ENCODE measurements around the gene EMILIN2. TPM values are rescaled to one million over a fixed set of nuclear protein-coding genes. Genes with fewer than 3 reads are reported as not detected.

EMILIN2 gene
- total and polyA plus RNA-seq, 2 of the 8 experiments (the other 6 are each of a cell fraction or from before 2014, with no cell fraction given), result 6.0 to 7.5 TPM

DNA sequence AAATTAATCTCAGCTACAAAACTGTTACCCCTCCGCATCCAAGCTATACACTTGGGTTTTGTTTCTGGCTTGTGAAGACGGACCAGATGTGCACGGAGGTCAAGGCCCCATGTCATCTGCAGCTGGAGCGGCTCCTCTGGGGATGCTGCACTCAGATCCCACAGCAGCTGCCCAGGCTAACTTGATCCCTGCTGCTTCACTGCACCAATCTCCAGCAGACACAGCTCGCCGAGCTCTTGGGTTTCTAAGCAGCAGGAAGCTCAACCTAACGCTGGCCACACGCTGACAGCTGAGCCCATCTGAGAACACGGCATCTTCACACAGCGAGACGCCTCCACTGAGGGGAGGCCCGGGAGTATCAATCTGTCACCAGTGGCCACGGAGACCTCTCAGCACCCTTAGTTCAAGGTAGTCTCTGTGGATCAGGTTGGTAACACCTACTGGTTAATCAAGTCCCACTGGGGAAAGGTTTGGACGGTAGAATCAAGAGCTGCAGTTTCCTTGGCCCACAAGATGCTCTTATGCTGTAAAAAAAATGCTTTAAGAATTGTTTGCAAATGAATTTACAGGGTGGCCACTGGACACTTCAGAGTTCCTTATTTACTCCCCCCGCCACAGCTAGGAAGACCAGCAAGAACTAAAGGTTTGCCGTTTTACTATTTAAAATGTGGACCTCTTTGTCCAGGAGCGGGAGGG is 67.5 kb downstream of the EMILIN2 start:
- no peak overlapping the region for H3K9ac ChIP-seq (replicated peaks in 1 of 4; ENCODE audit: extremely low read depth in 1 of 4, low read depth in 3 of 4, low read length in 3 of 4)
- WGBS, 2 experiments (ENCODE audit: extremely low coverage in 1 of 2, insufficient coverage in 1 of 2, insufficient read length in 1 of 2, insufficient replicate concordance in 2 of 2, low coverage in 1 of 2, low lambda C conversion rate in 2 of 2, missing lambda C conversion rate in 1 of 2), result 96% methylated on average over 17 of the region's 17 CpGs; no CpG with 5 or more reads in 1 of the 2 experiments
- H3K4me2 ChIP-seq (ENCODE audit: insufficient read depth in 1 of 2, low read depth in 2 of 2, low read length in 2 of 2), result no peak overlapping the region
- no peak overlapping the region for H4K5ac ChIP-seq (ENCODE audit: insufficient read length, low read depth, low read length)
- no peaks in the 10 kb centered on the region for H3K79me1 ChIP-seq (ENCODE audit: low read depth, low read length)
- no peak overlapping the region for H2BK15ac ChIP-seq (ENCODE audit: low read length)
- no peak overlapping the region for H4K8ac ChIP-seq (ENCODE audit: extremely low read depth, insufficient read depth, low read length)
- H2BK12ac ChIP-seq (ENCODE audit: low read depth, low read length), result no peak overlapping the region
- H3K27ac ChIP-seq (ENCODE audit: low read depth, low read length), result no peak overlapping the region
- CTCF ChIA-PET (ENCODE audit: partially characterized antibody), result interaction anchor here (0.5 to 1.3 kb wide), 8 partner anchors 12 to 332 kb away, joined by 3 to 4 read pairs (median 3); partner anchors contain the start of gene EMILIN2
- H2BK5ac ChIP-seq (ENCODE audit: low read depth, low read length), result no peak overlapping the region
- no peak overlapping the region for H3K56ac ChIP-seq (replicated peaks; ENCODE audit: insufficient read length, low read depth, low read length)
- no peak overlapping the region for H2AFZ ChIP-seq (ENCODE audit: low read length)
- no peak overlapping the region for H3K23ac ChIP-seq (ENCODE audit: insufficient read length)
- H3K36me3 ChIP-seq (ENCODE audit: control insufficient read depth in 2 of 4, insufficient read depth in 4 of 4, low read length in 3 of 4), result peaks cover 0 to 22% (median 12%) of the 10 kb centered on the region in 4 experiments; a peak in 6 of 8 replicates
- no peak overlapping the region for H2BK20ac ChIP-seq (ENCODE audit: low read length)
- no peak overlapping the region for H2BK120ac ChIP-seq (replicated peaks; ENCODE audit: low read depth, low read length)
- no peak overlapping the region for H3K18ac ChIP-seq (ENCODE audit: extremely low read depth, low read length)
- H4K91ac ChIP-seq (replicated peaks; ENCODE audit: insufficient read length, low read length), result no peak overlapping the region
- no peaks in the 10 kb centered on the region for H3K79me2 ChIP-seq (ENCODE audit: control insufficient read depth in 1 of 2, insufficient read depth in 2 of 2, low read length in 2 of 2)
- POLR2A ChIA-PET (ENCODE audit: partially characterized antibody), result interaction anchor here (0.9 kb wide), 1 partner anchor 11 kb away, joined by 3 read pairs; no protein-coding TSS in a partner anchor
- H3K4me1 ChIP-seq (replicated peaks in 1 of 4; ENCODE audit: control insufficient read depth in 3 of 4, insufficient read depth in 4 of 4, low read length in 3 of 4), result peaks cover 0 to 8% (median 5%) of the 10 kb centered on the region in 4 experiments; a peak in 5 of 7 replicates
- DNase-seq (ENCODE audit: low read depth in 1 of 2, low spot score in 2 of 2), result no peak
- no peaks in the 10 kb centered on the region for H3K23me2 ChIP-seq (ENCODE audit: low read depth, low read length)
- no peak for FAIRE-seq
- H3K4ac ChIP-seq (replicated peaks; ENCODE audit: insufficient read length, low read depth, low read length), result no peak overlapping the region
- H4K20me1 ChIP-seq (replicated peaks in 1 of 2; ENCODE audit: control insufficient read depth in 1 of 2, insufficient read depth in 2 of 2, low read length in 2 of 2), result peaks cover 0 to under 1% of the 10 kb centered on the region in 2 experiments
- H3K4me3 ChIP-seq (ENCODE audit: extremely low read depth in 1 of 4, insufficient read depth in 2 of 4, low read depth in 3 of 4, low read length in 4 of 4), result no peak overlapping the region
- H3K14ac ChIP-seq (ENCODE audit: insufficient read length), result no peak overlapping the region
- no peaks in the 10 kb centered on the region; a peak in 1 of 4 replicates for H3K9me3 ChIP-seq (ENCODE audit: insufficient read depth in 2 of 2, low read depth in 1 of 2, low read length in 1 of 2)
- no peaks in the 10 kb centered on the region for H3K27me3 ChIP-seq (replicated peaks in 1 of 4; ENCODE audit: control insufficient read depth in 3 of 4, extremely low read depth in 1 of 4, insufficient read depth in 3 of 4, low read length in 3 of 4)
- H2AK5ac ChIP-seq (ENCODE audit: low read depth, low read length), result no peak overlapping the region
- TF ChIP-seq CHD2 (IDR thresholded peaks at IDR 0.05; ENCODE audit: low read length) (no peak), ASH2L (IDR thresholded peaks at IDR 0.05; ENCODE audit: low read length) (no peak), SRF (IDR thresholded peaks at IDR 0.05; ENCODE audit: low read depth, low read length) (no peak), CBX5 (IDR thresholded peaks at IDR 0.05; ENCODE audit: low read depth, low read length) (no peak), HDAC6 (IDR thresholded peaks at IDR 0.05; ENCODE audit: low read depth, low read length) (no peak), NANOG (IDR thresholded peaks at IDR 0.05; ENCODE audit: insufficient read depth, low read depth, low read length, poor library complexity, severe bottlenecking) (no peak), RXRA (IDR thresholded peaks at IDR 0.05; ENCODE audit: insufficient read depth, low read depth, low read length) (no peak), RNF2 (IDR thresholded peaks at IDR 0.05; ENCODE audit: borderline replicate concordance, low read depth, low read length, missing control alignments, poor library complexity, severe bottlenecking) (no peak), HDAC2 (IDR thresholded peaks at IDR 0.05; ENCODE audit: borderline replicate concordance in 1 of 2, low read depth in 2 of 2, low read length in 2 of 2) (no peak), CEBPB (IDR thresholded peaks at IDR 0.05; ENCODE audit: low read depth, low read length) (no peak)
- TF ChIP-seq, protein P1, sequence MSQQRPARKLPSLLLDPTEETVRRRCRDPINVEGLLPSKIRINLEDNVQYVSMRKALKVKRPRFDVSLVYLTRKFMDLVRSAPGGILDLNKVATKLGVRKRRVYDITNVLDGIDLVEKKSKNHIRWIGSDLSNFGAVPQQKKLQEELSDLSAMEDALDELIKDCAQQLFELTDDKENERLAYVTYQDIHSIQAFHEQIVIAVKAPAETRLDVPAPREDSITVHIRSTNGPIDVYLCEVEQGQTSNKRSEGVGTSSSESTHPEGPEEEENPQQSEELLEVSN (IDR thresholded peaks at IDR 0.05), result no peak
